Stimulated activated CD4-positive, alpha-beta T cell treated with anti-CD3 and anti-CD28 coated beads, Interleukin-2, amount 100 ng/mL, for 4 hours (primary cell): ENCODE measurements around the gene PDE6C.

Source experiments
- DNase-seq: peaks from one replicate; pipeline ENCODE4 v3.0.0-alpha.2; 2020; ENCODE audit warnings: low read depth

The PDE6C gene

DNA sequence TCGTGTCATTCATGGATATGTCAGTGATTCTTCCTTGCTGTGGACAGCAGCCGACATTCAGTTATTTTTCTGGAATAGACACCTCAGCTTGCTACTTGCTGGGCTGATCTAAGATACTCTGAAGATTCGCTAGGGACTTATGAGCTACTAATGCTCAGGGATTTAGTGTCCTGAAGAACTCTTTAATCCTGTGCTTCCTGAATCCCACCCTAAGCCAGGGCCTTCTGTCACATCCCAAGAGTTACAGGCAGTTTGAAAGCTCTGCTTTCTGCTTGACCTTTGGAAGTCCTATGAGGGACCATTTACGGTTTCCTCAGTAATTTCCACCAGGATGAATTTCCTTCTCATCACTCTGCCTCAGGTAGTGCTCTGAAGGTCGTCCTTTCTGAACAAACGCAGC is at the start of gene PDE6C:
PDE6C (plus strand) TSS at position 227 of the 400 bp plus-strand sequence. CDS start 189 bp downstream, outside the sequence.
- no peak for DNase-seq

DNA sequence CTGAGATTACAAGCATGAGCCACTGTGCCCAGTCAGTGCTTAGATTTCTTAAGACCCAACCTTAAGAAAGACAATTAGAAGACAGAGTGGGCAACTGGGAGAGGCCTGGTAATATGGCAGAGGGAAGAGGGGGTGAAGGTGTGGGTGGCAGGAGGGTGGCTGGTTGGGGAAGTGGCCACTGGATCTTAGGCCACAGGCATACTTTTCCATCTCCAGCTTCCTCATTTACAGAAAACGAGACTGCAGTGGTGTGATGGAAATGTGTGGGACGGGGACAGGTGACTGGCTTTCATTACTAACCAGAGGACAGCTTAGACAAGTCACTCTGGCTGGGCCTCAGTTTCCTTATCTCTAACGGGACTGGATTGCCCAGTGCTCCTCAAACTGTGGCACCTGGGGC is 46.9 kb upstream of the PDE6C start:
- DNase-seq = no peak

DNA sequence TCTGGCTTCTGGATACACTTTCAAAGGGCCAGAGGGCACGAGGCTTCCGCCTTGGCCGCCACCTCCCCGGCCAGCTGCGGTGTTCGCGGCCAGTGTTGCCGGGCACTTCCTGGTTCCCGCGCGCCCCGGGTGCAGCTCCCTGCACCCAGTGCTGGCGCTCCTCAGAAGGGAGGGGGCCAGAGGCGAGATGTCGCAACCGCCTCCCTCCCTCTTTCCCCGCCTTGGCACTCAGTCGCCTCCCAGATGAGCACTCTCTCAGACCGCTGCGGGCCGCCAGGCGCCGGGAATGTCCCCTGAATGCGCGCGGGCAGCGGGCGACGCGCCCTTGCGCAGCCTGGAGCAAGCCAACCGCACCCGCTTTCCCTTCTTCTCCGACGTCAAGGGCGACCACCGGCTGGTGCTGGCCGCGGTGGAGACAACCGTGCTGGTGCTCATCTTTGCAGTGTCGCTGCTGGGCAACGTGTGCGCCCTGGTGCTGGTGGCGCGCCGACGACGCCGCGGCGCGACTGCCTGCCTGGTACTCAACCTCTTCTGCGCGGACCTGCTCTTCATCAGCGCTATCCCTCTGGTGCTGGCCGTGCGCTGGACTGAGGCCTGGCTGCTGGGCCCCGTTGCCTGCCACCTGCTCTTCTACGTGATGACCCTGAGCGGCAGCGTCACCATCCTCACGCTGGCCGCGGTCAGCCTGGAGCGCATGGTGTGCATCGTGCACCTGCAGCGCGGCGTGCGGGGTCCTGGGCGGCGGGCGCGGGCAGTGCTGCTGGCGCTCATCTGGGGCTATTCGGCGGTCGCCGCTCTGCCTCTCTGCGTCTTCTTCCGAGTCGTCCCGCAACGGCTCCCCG is 45.7 kb upstream of the PDE6C start, which contains the start of gene FFAR4:
FFAR4 (plus strand) TSS at position 231 of the 842 bp plus-strand sequence; CDS start at position 287, 56 bp downstream.
- no peak for DNase-seq

DNA sequence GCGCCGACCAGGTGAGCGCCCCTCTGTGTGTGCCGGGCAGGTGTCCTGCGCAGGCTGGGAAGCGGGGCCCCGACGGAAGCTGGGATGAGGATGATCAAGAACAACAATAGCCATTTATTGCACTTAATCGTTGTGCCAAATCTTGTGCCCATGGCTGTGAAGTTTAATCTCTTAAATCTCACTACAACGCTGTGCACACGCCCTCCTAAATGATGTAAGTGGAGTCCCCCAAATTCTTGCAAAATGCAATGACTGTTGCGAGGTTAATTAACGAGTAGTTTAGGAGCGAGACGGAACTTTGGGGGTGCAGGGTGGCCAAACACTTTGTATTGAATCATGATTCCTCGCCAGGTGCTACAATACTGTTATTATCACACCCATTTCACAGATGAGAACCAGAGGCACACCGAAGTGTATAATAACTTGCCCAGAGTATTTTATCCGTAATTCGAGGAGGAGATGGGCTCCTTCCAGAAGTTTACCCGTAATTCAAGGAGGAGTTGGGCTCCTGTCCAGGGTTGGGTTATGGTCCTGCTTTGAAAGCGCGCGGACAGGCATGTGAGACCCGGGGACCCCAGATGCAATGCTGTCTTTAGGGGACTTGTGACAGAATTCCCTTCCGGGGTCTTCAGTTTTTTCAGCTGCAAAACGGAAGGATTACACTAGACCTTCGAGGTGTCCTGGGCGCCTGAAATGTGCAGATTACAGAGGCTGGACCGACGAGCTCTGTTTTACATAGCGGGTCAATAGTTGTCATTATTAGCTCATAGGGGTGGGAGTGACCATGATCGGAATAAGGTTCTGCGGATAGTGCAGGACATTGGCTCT is 44.8 kb upstream of the PDE6C start:
- DNase-seq = no peak

DNA sequence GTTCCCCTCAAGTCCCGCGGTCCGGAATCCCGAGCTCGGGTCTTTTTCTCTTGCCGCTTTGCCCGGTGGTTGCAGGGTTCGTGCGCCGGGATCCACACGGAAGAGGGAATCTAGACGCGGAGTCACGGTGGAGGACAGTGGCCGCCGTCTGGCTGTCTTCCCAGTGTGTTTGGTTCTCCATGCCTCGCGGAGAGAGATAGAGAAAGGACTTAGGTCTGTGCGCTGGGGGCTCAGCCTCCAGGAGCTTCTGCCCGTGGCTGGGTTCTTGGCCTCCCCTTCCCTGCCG is 44.3 kb upstream of the PDE6C start:
- no peak for DNase-seq

DNA sequence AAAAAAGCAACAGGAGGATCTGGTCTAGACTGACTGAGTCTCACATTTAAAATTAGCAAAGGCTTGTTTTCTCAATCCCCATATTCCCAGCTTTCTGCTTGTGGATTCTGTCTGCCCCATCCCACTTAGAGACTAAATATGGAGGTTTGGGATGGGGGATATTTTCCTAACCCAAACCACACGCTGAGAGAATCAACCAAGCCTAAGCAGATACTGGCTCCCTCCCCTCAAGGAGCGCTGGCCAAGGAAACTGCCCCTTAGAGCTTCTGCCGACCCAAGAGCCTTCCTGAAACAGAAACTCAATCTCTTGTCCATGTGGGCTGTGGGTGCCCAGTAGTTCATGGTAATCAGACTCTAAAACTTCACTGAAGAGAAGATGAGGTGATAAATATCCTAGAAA is 42.0 kb upstream of the PDE6C start:
- DNase-seq = no peak

DNA sequence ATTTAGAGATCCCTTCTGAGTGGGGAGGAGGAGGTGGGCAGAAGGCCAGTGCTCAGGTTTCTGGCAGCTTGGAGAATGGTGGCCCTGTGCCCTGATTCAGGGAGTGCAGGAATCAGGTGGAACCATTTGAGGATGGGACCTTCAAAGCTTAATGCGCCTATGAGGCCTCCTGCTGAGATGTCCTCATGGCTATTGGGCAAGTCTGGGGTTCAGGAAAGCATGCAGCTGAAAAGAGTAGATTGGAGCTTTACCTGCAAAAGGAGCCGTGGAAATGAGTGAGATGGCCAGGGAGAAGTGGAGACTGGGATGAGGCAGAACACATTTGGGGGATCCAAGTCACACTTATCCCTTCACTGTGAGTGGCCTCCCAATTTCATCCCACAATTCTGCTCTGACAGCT is 39.7 kb upstream of the PDE6C start:
- no peak for DNase-seq

DNA sequence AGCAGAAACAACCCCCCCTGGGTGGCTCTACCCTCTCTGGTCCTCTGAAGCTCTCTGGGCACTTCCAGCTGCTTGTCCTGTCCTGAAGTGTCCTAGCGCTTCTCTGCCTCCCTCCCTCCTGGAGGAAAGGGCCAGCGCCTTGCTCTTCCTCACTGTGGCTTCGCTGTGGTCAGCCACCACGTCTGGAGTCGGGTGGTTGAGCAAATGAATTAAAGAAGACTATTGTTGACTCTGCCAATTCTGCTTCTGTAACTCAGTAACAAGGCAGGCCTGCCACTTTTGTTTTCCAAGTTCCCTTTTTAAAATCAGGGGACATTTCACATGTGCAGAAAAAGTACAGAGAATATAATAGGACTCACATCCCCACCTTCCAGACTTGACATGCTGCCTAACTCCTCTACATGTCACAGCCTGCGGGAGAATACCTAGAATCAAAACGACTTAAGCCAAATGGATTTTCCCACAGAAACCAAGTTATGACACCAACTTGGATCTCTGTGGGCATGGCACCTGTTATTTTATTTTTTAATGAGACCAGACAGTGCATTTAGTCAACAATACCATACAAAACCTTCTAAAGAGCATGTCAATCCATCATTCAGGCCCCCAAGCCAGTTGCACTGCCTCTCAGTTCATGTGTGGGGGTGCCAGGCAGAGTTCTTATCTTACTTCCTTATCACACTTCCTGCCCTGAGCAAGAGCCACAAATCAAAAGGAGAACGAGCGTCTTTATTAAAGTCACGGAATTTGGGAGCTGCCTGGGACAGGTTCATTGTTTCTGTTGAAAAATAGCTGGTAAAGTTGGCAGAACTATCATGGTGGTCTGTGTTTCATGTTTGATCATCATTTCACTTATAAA is 39.1 kb upstream of the PDE6C start:
- DNase-seq = no peak

DNA sequence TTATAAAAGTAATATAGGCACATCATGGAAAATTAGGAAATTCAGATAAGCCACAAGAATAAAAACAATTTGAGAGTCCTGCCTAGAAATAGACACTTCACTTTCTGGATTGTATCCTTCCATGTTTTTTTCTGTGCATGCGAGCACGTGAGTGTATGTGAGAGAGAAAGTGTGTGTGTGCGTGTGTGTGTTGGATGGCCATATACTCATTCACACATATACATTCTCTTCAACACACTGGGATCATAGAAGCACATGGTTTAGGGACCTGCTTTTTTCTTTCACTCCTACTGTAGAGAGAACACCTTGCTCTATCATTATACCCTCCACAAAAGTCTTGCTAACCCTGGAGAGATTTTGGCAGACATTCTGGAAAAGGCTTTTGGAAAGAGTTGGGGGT is 38.4 kb upstream of the PDE6C start:
- no peak for DNase-seq

DNA sequence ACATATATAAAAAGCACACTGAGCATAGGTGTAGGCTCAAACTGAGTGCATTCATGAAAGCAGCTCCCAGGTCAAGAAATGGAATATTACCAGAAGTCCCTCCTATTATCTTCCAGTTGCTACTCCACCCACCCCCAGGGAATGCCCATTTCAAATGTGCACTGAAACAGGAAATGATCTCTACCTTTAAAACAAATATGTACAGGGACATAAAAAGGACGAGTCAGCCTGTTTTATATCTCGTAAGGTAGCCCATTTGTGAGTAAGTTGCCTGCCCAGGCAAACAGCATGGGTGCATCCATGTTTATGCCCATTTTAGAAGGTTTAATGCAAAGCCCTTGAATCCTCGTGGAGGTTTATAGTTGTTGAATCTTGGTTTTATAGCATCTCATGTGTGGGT is 35.4 kb upstream of the PDE6C start:
- no peak for DNase-seq

DNA sequence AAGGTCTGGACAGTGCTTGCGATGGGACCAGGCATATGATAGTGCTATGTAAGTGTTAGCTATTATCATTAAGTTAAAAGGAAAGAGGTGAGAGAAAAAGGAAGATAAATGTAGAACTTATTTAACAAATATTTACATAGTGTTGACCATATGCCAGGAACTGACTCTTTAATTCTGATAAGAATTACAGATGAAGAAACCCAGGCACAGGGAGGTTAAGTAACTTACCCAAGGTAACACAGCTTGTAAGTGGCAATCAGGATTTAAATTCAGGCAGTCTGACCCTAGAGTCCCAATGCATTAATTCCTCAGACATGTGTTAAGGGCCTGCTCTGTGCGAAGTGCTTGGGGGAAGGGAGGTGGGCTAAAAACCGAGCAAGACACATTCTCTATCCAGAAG is 34.8 kb upstream of the PDE6C start:
- no peak for DNase-seq

DNA sequence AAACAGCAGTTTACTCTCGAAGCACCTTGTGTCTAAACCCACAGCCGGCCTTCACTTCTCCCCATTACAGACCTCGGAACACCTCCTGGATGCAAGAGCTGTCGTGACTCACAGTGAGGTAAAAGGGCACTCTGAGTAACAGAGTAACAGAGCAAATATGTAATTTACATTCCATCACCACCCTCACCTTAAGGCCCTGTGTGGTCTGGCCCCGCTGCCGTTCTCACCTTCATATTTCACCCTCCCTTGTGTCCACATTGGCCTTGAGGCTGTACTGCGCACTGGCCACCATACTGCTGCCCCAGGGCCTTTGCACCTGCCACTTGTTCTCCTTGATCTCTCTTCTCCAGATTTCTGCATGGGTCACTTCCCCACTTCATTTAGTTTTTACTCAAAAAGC is 33.2 kb upstream of the PDE6C start:
- DNase-seq = no peak

DNA sequence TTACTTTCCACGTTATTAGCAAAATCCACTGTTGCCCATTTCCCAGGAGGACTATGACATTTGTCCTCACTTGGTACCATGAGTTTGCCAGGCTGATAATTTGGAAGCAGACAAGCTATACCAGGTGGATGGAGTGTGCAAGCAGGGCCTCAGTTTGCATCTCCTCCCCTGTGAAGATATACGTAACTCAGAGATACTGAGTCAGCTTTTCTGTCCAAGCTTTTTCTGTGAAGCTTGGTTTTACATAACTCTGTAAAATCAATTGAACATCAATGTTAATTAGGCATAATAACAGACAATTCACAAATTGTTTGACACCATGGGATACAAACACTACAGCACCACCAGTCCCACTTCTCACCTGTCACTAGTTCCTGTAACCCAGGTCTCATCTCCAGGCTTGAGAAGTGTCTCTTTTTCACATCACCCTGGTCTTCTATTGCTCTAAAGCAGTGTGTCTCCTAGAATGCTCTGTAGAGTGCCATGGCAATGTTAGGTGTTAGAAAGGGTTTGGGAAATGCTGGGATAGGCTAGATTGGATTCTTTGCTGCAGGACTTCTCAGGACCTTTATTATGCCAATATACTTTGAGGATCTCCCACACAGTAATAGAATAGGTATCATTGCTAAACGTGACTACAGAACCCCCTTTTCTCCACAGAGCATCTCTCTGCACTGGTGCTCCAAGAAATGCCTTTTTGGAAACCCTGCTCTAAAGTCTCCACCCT is 32.2 kb upstream of the PDE6C start:
- DNase-seq = no peak

DNA sequence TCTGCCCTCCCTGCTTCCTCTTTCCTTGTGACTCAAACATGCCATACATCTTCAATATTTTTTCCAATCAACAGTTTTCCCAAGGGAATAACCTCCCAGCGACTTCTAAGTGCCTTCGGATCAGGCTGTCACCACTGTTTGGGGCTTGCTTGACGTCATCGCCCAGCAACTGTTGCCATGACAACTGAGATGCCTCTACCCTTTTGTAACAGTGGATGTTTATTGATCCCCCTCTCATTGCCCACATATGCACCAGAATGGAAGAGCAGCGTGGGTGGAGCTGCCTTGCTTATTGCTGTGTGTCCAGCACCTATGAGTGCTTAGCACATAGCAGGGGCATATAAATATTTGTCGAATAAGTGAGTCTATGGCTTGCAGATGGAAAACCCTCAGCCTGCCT is 31.5 kb upstream of the PDE6C start:
- no peak for DNase-seq

DNA sequence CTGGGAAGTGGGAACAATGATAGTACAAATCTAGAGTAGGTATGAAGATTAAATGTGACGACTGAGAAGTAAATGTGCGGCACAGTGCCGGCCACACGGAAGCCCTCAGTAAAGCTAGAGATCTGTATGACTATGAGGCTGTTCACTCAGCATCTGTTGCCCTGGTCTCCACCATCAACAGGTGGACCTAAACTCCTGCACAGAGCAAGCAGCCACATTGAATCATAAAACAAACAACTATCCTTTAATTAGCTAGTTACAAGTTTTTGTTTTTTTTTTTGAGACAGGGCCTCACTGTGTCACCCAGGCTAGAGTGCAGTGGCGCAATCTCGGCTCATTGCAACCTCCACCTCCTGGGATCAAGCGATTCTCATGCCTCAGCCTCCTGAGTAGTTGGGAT is 27.9 kb upstream of the PDE6C start:
- DNase-seq = no peak

DNA sequence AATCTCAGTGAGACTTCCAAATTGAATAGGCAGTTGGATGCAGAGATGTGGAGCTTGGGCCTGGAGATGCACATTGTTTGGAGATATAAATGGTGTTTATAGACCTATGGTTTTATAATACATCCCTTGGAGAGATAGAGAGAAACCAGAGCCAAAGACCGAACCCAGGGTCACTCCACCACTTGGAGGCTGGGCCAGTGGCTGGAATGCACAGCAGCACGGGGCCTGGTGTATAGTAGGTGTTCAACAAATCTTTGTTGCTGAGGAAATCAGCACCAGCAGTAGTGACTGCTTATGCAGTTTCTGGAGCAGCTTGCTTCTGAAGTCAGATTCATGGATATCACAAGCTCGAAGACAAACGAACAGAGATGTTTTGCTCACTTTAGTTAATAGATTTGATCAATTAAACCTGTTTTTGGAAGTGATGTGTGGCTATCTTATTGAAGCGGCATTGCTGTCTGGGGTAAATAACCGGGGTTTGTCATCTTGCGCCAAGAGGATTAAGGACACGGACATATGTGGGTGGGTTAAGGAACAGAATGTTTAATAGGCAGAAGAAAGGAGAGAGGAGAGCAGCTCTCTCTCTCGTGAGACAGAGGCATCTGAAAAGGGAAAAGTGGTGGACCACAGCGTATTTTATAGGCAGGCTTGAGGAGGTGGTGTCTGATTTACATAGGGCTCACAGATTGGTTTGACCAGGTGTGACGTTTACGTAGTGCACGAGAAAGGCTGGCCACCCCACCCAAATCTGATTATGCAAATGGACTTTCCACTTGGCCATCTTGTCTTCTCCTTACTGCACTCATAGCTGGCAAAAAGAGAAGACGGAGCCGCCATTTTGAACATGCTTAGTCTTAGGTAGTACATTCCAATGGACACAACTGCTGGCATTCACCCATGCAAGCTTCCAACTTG is 22.4 kb upstream of the PDE6C start:
- no peak for DNase-seq

DNA sequence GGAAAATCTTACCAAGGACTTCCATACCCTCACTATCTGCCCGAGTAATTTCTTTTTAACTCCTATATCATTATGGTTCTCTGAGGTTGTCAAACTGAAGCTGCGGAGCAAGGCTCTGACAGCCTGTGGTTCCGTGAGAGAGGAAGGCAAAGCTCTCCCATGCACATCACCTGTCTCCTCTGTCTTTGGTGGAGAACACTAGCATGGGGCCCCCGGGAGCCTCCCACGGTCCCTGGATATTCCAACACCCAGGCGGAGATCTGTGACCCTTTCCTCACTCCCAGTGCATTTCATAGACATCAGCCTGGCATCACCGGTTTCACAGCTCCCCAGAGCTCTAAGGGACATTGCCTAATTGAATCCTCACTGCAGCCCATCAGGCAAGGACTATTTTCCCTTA is 21.7 kb upstream of the PDE6C start:
- DNase-seq = no peak

DNA sequence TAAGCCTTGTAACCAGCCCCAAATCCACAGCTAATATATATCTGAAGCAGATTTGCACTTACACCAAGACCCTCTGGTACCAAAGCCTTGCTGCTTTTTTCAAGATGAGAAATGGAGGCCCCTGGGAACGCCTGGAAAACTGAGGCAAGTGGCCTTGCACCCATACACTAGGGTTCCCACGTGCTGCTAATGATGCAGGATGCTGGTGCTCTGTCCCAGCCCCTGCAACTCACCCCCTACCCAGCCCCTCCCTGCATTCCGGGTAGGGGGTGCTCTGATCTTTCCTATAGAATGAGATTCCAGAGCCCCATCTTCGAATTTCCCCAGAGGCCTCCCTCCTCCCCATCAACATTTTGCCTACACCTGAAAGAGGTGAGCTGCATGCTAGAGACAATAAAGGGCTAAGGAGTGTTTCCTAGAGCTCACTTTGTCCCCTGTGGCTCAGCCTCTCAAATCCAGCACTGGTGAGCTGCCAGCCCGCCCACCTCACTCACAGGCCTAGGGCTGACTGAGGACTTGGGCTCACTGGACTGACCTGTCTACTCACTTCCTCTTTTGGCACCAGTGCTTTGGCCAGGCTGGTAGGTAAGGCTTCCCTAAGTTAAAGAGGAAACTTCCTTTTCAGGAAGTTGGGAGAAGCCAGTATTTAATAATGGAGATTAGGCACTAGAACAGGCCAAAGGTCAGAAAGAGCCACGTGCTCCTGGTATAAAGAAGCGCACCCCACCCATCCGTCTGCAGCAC is 21.1 kb upstream of the PDE6C start:
- no peak for DNase-seq

DNA sequence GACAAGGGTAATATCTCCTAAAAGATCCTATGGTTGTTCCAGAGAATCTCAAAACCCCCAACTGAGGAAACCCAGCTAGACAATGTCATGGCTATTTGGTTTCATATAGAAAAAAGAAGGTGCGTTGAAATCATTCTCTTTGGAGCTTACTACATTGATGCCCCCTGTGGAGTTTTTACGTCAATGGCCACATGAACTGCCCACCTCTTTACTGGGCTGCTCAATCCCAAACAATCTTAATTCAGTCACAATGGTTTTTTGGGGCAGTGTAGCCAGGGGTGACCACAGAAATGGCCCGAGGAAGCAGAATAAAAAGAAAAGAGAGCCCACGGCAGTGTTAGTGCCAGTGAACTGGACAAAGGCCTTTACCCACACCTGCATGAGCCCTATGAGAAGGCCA is 19.1 kb upstream of the PDE6C start:
- no peak for DNase-seq

DNA sequence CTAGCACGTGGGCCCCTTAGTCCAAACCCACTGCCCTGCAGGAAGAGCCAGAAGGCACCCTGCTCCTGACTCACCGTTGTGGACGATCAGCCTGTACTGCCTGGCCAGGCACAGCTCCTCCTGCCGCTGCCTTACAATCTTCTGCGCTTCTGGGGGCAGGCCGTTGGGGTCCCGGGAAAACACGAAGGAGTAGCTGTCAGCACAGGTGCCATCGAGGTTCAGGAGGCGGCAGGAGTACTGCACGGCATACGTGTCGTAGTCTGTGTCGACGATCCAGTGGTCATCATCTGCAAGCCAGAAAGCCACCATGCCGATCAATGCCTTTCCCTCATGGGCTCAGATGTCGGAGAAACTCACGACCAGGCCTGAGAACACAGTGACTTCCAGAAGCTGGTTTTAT is 18.6 kb upstream of the PDE6C start:
- DNase-seq = no peak
